COLO829 (cell line): ENCODE measurements around the gene ENOX2.
"Not testable (repeated sequence)": the region's sequence is repeated elsewhere in the genome, so short reads cannot be mapped to it uniquely, and the experiment has no call there.

ENCODE experiments used
- DNase-seq: peaks from one replicate; pipeline ENCODE4 v3.0.0; 2012; ENCODE audit warnings: low spot score

Gene ENOX2, protein sequence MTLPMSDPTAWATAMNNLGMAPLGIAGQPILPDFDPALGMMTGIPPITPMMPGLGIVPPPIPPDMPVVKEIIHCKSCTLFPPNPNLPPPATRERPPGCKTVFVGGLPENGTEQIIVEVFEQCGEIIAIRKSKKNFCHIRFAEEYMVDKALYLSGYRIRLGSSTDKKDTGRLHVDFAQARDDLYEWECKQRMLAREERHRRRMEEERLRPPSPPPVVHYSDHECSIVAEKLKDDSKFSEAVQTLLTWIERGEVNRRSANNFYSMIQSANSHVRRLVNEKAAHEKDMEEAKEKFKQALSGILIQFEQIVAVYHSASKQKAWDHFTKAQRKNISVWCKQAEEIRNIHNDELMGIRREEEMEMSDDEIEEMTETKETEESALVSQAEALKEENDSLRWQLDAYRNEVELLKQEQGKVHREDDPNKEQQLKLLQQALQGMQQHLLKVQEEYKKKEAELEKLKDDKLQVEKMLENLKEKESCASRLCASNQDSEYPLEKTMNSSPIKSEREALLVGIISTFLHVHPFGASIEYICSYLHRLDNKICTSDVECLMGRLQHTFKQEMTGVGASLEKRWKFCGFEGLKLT

GRCh38 chrX:130902783-130903613, at the start of gene ENOX2:
TSS of gene ENOX2 (minus strand) at chrX:130903209. CDS start at chrX:130703216, 199,993 bp downstream.
- peak; percentile 82 for DNase-seq

- DNase-seq, result no peak
These were observed 49.4 kb upstream of the ENOX2 start for GRCh38 chrX:130952266-130953043.

- DNase-seq, result no peak
These were observed 41.2 kb upstream of the ENOX2 start for GRCh38 chrX:130944230-130944629.

- DNase-seq, result no peak
These were observed 34.1 kb upstream of the ENOX2 start for GRCh38 chrX:130937101-130937500.

- no peak for DNase-seq
These were observed 30.3 kb upstream of the ENOX2 start for GRCh38 chrX:130933358-130933757.

DNA sequence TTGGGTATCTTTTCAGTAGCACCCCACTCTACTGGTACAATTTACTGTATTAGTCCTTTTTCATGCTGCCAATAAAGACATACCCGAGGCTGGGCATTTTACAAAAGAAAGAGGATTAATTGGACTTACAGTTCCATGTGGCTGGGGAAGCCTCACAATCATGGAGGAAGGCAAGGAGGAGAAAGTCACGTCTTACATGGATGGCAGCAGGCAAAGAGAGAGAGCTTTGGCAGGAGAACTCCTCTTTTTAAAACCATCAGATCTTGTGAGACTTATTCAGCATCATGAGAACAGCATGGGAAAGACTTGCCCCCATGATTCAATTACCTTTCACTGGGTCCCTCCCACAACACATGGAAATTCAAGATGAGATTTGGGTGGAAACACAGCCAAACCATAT, 17.4 kb upstream of the ENOX2 start:
- not testable (repeated sequence) for DNase-seq

- DNase-seq, result not testable (repeated sequence)
These were observed 16.7 kb upstream of the ENOX2 start for GRCh38 chrX:130919676-130920075.

- not testable (repeated sequence) for DNase-seq
These were observed 15.5 kb upstream of the ENOX2 start for GRCh38 chrX:130918498-130918897.

DNA sequence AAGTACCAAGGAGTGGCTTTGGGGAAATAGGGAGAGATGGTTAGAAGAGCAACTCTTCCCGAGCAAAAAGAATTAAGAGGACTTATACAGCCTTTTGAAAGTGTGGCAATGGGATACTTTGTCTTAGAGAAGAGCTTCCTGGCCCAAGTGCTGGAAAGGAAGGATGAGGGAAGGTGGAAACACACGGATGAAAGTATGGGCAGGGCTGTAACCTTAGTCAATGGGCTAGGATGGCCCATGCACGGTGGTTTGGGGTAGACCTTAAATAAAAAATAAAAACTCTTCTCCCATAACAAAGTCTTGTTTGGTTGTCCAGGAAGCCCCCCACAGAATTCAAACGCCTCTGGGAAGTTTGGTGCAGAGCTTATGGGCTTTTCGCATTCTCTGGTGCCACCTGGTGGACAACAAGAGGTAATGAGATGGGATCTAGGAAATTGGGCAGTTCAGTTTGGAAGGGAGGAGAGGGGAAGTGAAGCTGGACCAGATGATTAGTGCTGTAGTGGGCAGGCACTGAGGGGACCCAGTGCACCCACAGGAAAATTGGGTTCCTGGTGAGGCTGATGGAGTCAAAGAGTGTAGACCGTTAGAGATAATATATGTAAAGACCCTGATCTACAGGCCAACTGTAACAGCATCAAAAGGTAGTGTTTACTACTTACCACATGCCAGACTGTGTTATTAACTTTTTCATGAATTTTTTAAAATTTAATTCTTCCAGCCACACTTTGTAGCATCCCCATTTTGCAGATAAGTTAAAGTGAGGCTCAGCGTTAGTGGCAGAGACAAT, 13.8 kb upstream of the ENOX2 start:
- peak; percentile 45 for DNase-seq

GRCh38 chrX:130915302-130915701, 12.3 kb upstream of the ENOX2 start:
- no peak for DNase-seq

- no peak for DNase-seq
These were observed 6.6 kb upstream of the ENOX2 start for GRCh38 chrX:130909469-130910136.

- DNase-seq, result no peak
These were observed 3.8 kb upstream of the ENOX2 start for GRCh38 chrX:130906776-130907175.

GRCh38 chrX:130902446-130902782, 595 bp downstream of the ENOX2 start:
- DNase-seq, result no peak

- DNase-seq, result no peak
These were observed 6.1 kb downstream of the ENOX2 start for GRCh38 chrX:130896802-130897501.

GRCh38 chrX:130896026-130896425, 7.0 kb downstream of the ENOX2 start:
- DNase-seq, result no peak

DNA sequence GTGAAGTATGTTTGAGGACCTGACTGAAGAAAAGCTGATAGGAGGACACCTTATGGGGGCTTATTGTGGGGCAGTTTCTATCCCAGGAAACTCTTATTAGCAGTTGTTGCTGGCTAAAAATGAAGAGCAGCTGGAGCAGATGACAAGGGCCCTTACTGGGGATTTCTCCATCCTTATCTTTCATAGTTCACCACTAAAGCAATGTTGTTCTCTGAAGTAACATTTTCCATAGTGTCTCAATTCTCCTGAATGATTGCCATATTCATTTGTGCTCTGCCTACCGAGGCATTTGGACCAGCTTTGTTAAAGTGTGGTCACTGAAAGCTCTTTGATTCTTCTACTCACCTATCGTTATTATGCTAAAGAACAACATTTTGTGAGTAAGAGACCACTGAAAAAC, 7.7 kb downstream of the ENOX2 start:
- DNase-seq, result no peak

GRCh38 chrX:130893356-130894085, 9.5 kb downstream of the ENOX2 start:
- DNase-seq, result peak; percentile 59

DNA sequence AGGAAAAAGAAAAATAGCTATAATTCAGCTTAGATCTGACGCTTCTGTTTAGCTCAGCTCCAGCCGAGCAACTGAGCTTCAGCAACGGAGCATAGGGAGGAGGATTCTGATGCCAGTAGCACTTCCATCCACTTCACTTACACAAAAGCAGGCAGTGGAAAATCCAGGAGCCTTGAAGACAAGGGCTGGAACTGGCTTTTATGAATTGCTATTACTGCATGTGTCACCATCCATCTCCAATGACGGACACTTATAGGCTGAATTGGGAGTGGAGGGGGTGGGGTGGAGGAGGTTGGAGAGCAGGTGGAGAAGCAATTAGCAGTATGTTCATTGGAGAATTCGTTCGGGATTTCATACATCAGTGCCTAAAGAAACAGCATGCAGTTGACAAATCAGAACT, 15.6 kb downstream of the ENOX2 start:
- no peak for DNase-seq

DNA sequence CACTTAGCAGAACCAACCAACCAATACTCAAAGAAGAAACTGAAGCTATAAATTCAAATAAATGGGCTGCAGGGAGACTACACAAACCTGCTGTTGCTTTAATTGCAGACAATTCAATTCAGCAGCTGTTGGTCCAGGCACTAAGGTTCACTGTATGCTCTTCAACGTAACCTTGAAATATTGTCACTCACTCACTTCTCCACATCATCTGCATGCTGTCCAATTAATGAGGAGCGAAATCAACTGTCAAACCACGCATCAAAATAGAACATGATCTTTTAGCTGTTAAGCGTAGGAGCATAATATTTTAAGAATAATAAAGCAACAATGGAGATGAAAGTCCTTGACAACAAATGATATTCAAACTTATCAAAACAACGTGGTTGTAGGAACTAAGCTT, 17.0 kb downstream of the ENOX2 start:
- no peak for DNase-seq
